T-helper 1 cell treated with Interleukin-12 subunit alpha and Interleukin-12 subunit beta and Interleukin-4 antibody, amounts not matched to agents 30 ng/mL and 1 ng/mL, for 36 hours (primary cell): ENCODE measurements around the gene SMAP2. TPM values are rescaled to one million over a fixed set of nuclear protein-coding genes. Genes with fewer than 3 reads are reported as not detected.
"Not testable (repeated sequence)": the region's sequence is repeated elsewhere in the genome, so short reads cannot be mapped to it uniquely, and the experiment has no call there.

ENCODE experiments used
- intact Hi-C: fragments of 100-400 bp; cut with micrococcal nuclease; formaldehyde crosslinking; loops from one replicate; pipeline ENCODE4 v1.15.1; 2024
- total RNA-seq: library from RNA; stranded (reverse); gene quantifications from 2 replicates; pipeline ENCODE4 v1.2.3, GENCODE V29; 2022

The SMAP2 gene
- total RNA-seq: 235 and 239 TPM in 2 replicates

DNA sequence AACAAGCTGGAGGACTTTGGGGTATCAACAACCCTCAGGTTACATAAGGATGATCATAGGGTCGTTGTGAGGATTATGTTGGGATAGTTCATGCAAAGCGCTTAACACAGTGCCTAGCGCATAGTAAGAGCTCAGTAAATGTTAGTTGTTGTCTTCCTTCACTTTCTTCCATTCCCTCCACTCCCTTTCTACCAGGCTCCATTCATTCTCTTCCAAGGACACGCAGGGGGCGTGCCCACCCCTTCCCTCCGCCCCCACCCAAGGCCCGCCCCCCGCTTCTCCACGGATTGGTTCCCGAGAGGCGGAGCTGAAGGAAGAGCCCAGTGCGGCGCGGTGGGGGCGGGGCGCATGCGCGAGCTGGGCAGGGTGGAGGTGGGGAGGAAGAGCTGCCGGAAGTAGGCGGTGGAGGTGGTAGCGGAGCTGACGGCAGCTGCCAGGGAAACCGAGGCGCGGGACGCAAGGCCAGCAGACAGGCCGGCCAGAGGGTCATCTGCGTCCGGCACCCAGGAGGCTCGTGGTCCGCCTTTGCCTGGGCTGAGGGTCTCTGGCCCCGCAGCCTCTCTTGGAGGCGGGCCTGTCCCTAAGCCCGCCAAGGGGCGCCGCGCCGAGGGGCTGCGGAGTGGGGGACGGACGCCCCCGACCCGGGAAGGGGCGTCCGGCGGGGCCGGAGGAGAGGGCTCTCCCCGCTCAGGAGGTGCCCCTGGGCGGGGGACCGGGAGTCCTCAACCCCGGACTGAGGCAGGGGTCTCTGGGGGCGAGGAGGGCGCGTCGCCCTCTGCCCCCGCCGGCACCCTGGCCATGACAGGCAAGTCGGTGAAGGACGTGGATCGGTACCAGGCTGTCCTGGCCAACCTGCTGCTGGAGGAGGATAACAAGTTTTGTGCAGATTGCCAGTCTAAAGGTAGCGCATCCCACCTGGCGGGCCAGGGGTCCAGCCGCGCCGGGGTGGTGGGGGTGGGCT lies at the start of gene SMAP2:
TSS of gene SMAP2 (plus strand) at position 405 of the 961 bp plus-strand sequence. CDS start at position 799, 394 bp downstream.
- intact Hi-C loops: loop anchor here (5.0 kb wide), 2 partner anchors 34 to 79 kb away; partner anchors contain the start of gene ZFP69B

DNA sequence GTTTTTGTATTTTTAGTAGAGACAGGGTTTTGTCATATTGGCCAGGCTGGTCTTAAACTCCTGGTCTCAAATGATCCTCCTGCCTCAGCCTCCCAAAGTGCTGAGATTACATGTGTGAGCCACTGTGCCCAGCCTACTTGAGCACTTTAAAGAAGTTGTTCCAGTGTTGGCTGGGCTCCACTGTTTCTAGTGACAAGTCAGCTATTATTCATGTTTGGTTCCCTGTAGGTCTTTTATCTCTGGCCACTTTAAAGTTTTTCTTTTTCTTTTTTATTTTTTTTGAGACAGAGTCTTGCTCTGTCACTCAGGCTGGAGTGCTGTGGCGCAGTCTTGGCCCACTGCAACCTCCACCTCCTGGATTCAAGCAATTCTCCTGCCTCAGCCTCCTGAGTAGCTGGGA lies 42.1 kb upstream of the SMAP2 start:
- intact Hi-C loops: not testable (repeated sequence)

DNA sequence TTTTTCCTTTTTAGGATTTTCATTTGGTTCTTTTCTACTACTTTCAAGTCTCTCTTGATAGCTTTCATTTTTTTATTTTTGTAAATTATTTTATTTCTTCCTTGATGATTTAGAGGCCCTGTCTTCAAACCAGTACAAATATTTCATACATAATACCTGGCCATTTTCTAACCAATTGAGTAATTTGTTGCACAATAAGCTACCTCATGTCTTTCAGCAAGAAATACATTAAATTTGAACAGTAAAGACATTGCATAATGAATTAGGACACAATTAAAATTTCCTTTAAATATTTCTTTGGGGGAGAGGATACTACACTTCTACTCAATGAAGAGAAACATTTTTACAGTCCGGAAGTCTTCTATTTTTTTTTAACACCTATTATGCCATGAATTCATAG lies 40.8 kb upstream of the SMAP2 start:
- intact Hi-C loops: no loop called here

DNA sequence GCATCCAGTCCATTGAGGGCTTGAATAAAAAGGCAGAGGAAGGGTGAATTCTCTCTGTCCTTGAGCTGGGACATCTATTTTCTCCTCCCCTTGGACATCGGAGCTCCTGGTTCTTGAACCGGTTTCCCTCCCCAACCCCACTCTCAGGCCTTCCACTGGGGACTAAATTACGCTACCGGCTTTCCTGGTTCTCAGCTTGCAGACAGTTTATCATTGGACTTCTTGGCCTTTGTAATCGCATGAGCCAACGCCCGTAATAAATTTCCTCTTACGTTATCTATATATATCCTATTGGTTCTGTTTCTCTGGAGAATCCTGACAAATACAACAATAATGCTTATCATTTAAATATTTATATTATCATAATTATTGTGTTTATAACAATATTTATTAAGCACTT lies 36.1 kb upstream of the SMAP2 start:
- intact Hi-C loops: no loop called here

DNA sequence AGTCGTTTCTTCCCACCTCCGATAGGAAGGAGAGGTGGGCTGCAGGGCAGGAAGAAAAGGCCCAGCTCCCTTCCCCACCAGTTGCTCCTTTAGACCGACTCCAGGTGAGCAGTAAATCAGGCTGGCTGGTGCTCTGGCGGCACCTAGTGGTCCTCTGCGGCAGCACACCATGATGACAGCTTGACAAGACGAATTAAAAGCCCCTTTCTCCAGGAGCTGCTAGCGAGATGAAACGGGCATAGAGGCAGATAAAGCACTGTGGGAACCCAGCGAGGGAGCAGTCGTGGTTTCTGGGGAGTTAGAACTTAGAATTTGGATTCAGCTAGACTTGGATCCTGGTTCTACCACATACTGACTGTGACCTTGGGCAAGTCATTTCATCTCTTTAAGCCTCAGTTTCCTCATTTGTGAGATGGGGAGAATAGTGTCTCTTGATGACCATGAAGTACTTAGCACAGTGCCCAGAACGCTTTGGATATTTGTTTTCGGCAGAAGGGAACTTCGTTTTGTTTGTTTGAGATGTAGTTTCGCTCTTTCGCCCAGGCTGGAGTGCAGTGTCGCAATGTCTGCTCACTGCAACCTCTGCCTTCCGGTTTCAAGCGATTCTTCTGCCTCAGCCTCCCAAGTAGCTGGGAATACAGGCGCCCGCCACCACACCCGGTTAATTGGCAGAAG lies 34.6 kb upstream of the SMAP2 start:
- intact Hi-C loops: loop anchor here (1.0 to 2.0 kb wide), 8 partner anchors 24 to 261 kb away; partner anchors contain the start of gene PPT1

DNA sequence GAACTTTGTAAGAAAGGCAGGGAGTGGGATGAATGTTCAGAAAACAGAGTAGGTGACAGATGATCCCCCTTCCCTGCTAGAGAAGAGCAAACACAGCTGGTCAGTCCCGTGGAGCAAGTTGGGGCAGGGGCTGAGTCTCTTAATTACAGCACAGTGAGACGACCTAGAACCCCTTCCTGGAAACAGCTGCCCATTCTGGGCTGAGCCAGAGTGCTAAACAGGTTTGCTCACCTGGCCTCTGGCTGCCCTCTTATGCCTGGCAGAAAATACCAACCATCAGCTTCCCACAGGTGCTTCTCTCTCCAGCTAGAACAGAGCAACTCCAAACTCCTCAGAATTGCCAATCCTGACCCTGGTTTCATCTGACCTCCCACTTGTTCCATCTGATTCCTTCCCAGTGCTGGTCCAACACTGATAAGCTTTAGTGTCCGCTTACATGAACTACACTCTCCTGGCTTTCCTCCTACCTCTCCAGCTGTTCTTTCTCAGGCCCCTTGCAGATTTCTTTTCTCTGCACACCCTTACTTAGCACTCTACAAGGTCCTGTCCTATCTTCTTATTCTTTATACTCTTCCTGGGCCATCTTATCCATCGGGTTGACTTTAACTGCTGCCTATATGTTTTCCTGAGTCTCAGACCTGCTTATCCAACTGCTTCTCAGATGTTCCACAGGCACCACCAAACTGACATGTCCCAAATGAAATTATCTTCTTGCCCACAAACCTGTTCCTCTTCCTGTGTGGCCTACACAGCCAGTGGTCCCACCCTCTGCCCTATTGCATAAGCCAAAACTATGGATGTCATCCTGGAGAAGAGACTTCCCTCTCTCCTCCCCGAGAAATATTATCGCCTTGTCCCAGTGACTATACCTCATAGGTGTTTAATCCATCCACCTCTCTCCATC lies 33.9 kb upstream of the SMAP2 start:
- intact Hi-C loops: loop anchor here (2.0 to 5.0 kb wide), 2 partner anchors 193 to 243 kb away; partner anchors contain the start of genes PPT1 and ZNF684

DNA sequence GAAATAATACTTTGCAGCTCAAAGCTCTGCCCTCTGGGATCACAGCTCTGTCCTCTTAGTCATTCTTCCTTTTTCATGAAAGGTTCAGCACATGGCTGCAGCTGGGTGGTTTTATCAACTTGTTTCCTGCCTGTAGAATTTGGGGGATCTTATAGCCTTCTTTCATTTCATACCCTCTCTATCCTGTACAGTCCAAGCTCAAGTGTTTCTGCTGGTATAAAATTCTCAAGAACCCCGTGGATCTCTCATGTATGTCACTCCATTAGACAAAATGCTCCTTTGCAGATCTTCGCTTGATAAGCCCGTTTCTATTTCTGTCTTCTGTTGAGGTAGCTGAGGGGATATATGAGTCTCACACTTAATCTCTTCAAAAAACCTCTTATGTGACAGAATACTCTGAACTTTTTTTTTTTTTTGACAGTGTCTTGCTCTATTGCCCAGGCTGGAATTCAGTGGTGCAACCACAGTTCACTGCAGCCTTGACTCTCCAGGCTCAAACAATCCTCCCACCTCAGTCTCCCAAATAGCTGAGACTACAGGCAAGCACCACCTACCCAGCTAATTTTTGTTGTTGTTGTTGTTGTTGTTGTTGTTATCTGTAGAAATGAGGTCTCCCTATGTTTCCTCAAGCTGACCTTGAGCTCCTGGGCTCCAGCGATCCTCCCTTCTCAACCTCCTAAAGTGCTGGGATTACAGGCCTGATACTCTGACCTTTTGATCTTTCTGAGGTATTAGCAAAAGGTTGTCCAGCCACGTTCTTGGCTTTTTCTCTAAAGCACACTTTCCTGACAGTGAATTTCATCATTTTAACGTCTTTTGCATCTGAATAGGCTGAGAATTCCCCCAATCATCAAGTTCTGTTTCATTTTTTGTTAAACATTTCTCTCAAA lies 31.8 kb upstream of the SMAP2 start:
- intact Hi-C loops: loop anchor here (1.0 to 5.0 kb wide), 3 partner anchors 34 to 191 kb away; partner anchors contain the start of gene ZNF684

DNA sequence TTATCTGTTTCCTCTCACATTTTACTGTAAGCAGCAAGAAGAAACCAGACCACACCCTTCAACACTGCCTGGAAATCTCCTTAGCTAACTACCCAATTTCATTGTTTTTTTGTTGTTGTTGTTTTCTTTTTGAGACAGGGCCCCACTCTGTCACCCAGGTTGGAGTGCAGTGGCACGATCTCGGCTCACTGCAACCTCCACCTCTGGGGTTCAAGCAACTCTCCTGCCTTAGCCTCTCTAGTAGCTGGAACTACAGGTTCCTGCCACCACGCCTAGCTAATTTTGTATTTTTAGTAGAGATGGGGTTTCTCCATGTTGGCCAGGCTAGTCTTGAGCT lies 31.2 kb upstream of the SMAP2 start:
- intact Hi-C loops: loop anchor here (1.0 to 5.0 kb wide), 3 partner anchors 33 to 190 kb away; partner anchors contain the start of gene ZNF684

DNA sequence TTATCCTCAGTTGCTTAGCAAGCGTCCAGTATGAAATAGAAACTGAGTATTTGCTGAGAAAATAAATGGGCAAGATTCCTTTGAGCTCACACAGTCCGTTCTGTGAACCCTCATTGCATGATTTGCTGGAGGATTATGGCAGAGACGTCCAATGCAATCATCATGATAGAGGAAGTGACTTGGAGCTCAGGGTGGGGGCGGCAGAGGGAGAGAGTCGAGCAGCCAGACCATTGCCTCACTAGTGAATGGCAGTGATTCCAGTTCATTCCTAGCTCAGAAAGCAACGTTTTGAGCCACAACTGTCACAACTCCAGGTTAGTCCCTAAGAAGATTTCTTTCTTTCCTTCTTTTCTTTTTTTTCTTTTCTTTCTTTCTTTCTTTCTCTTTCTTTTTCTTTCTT lies 28.9 kb upstream of the SMAP2 start:
- intact Hi-C loops: loop anchor here (5.0 kb wide), 1 partner anchor 188 kb away; the partner anchor contains the start of gene ZNF684

DNA sequence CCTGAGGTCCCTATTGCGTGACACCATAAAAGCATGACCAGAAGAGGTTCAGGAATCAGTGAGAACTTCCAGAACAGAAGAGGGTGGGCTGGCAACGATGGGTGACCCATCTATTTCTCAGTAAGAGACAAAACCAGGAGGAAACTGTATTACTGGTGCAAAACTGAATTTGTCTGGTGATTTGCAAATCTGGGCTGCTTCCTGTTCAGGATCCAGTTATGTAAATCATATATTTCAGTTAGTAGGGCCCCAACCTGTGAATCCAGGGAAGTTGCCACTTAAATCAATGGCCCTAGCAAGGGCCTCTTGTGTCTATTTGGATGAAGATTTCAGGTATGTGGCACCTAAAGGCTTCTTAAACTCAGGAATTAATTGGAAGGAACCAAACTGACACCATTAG lies 23.1 kb upstream of the SMAP2 start:
- intact Hi-C loops: no loop called here

DNA sequence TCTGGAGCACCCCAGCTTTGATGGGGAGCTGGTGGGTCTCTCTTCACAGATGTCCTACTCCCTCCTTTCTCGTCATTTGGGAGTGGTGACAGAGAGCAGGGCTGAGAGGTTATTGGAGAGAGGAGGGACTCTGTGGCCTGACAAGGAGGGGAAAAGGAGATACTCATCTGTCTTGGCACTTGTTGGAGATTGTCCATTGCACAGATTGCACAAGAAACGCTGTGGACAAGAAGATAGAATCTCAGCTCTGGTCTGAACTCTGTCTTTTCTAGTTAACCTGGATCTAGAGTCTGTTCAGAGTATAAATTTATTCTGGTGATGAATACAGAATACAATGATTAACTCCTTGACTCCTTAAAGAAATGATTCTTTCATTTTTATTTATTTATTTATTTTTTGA lies 22.4 kb upstream of the SMAP2 start:
- intact Hi-C loops: no loop called here

DNA sequence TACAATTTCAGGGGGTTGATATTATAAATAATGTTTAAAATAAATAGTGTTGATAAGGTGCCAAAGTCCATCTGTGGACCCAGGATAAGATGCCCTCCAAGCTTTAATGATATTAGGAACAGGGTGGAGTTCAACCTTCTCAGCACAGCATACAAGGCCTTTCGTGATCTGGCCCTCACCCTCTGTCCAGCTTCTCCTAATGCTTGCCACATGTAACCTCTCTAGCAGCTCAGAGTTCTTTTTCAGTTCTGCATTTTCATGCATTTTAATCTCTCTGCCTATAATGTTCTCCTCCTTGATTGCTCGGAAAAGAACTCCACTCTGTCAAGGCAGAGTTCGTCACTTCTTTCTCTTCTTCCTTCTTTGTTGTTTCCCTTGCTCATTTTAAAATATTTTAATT lies 21.4 kb upstream of the SMAP2 start:
- intact Hi-C loops: no loop called here

DNA sequence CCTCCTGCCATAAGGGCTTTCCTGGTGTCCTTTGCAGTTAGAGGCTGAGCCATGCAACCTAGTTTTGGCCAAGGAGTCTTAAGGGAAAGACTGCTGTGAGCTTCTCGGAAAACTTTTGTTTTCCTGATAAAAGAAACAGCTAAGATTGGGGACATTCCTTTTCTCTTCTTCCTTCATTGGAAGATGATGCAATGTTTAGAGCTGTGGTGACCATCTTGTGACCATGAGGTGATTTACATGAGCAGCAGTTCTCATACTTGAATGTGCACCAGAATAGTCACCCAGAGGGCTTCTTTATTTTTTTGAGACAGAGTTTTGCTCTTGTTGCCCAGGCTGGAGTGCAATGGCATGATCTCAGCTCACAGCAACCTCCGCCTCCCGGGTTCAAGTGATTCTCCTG lies 20.4 kb upstream of the SMAP2 start:
- intact Hi-C loops: no loop called here

DNA sequence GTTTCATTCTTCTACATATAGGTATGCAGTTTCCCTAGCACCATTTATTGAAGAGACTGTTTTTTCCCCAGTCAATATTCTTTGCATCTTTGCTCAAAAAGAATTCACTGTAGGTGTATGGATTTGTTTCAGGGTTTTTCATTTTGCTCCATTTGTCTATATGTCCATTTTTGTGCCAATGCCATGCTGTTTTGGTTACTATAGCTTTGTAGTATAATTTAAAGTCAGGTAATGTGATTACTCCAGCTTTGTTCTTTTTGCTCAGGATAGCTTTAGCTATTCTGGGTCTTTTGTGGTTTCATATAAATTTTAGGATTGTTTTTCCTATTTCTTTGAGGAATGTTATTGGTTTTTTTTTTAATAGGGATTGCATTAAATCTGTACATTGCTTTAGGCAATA lies 15.9 kb upstream of the SMAP2 start:
- intact Hi-C loops: no loop called here

DNA sequence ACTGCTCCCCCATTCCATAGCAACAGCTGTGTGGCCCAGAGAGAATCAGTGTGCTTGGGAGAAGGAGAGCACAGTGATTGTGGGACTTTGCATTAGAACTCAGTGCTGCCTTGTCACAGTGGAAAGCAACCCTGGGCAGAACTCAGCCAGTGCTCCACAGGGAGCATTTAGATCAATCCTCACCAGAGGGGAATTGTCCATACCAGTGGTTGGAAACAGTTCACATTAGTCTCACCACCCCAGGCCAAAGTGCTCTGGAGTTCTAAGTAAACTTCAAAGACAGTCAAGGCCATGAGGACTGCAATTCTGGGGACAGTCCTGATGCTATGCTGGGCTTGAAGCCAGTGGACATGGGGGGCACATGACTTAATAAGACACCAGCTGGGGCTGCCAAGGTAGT lies 12.9 kb upstream of the SMAP2 start:
- intact Hi-C loops: no loop called here

DNA sequence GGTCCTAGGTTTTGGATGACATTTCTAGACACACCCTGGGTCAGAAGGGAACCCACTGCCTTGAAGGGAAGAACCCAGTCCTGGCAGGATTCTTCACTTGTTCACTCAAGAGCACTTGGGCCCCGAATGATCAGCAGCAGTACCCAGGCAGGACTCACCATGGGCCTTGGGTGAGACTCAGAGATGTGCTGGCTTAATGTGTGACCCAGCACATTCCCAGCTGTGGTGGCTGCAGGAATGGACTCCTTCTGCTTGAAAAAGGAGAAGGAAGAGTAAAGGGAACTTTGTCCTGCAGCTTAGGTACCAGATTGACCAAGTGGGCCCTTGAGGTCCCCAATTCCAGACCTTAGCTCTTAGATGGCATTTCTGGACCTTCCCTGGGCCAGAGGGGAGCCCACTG lies 12.3 kb upstream of the SMAP2 start:
- intact Hi-C loops: no loop called here

DNA sequence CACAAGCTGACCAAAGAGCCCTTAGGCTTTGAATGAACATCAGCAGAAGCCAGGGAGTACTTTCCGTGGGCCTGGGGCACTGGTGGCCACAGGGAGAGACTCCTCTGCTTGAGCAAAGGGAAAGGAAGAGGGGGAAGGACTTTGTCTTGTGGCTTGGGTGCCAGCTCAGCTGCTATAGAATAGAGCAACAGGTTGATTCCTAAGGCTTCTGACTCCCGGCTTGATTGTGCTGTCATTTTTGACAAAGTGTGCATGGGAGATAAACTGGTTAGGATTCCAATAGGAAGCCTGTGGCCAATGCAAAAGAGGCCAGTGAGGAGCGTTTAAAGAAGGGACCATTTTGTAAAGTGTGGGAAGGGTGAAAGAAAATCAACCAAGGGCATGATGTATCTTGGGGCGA lies 11.9 kb upstream of the SMAP2 start:
- intact Hi-C loops: no loop called here

DNA sequence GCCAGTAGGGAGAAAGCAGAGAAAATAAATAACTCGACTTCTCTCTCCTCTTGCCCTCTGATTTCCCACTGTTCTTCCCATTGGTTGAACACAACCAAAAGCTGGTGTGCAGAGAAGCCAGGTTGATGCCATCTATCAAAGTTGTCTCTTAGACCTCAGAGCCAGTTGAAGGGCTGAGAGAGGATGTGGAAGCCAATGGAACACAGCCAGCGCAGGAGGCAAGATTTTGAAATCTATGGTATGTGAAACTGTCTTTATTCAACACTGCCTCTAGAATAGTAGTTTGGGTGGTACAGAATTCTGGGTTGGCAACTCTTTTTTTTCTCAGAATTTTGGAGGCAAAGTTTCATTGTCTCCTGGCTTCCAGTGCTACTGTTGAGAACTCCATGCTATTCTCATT lies 11.3 kb upstream of the SMAP2 start:
- intact Hi-C loops: no loop called here

DNA sequence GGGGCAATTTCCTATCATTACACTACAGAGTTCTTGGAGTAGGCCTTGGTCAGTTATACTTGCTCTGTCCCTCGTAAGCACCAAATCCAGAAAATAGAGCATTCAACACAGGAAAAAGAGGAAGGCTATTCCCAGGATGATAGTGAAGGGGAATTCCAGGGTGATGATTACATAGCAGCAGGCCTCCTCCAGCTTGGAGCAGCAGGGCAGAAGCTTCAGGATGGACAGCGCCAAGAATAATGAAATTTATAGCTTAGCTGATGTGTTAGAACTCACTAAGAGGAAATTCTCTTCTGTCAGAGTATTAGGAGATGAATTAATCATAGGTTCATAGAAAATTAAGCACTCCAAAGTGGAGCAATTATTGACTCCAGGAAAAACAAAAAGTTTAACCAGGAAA lies 10.8 kb upstream of the SMAP2 start:
- intact Hi-C loops: no loop called here

DNA sequence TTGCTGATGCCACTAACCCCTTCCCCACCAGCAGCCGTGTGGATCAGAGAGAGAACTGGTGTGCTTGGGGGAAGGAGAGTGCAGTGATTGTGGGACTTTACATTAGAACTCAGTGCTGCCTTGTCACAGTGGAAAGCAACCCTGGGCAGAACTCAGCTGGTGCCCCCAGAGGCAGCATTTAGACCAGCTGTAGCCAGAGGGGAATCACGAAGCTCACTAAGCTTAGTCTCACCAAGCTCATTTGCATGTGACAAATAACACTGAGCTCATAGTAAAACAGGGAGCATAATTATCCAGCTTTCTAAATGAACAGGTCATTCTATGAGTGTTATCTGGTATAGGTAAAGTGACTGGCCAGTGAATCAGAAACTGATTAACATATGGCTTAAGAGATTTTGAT lies 9.8 kb upstream of the SMAP2 start:
- intact Hi-C loops: no loop called here
